MCF 10A (cell line): ENCODE data around the gene PNMA6F. TPM values are rescaled to one million over a fixed set of nuclear protein-coding genes. Genes with fewer than 3 reads are reported as not detected.
A peak's percentile ranks its signal among the peaks of the same experiment; 100 is the strongest.
"Not testable (repeated sequence)": the region's sequence is repeated elsewhere in the genome, so short reads cannot be mapped to it uniquely, and the experiment has no call there.

ENCODE experiments used
- BruUV-seq: library from RNA; stranded (reverse); fragments of 400-500 nt; replicated peaks from 2 replicates; lab custom pipeline; 2021; lab: Mats Ljungman, UMichigan
- CTCF ChIA-PET: fragments of 300-600 bp; sonication (Branson Sonifier 250); formaldehyde crosslinking; extraction: SDS; loops from one replicate; lab custom pipeline; 2021; ENCODE audit warnings: antibody characterized with exemption, inconsistent platforms; lab: Yijun Ruan, JAX
- POLR2A ChIA-PET: fragments of 300-600, 350-650 bp; sonication (Branson Sonifier 250); formaldehyde crosslinking; extraction: SDS; loops from one replicate; lab custom pipeline; 2020; ENCODE audit warnings: antibody characterized with exemption, inconsistent platforms; lab: Yijun Ruan, JAX
- DNase-seq: peaks from one replicate; pipeline ENCODE4 v3.0.0-alpha.2; 2018; ENCODE audit not compliant: unreplicated experiment
- H3K27ac Mint-ChIP-seq: one replicate; pipeline ENCODE4 v1.8.0; 2022; ENCODE audit warnings: mild to moderate bottlenecking, low read depth, mixed read lengths; ENCODE audit not compliant: unreplicated experiment
- H3K27me3 Mint-ChIP-seq: one replicate; pipeline ENCODE4 v1.8.0; 2022; ENCODE audit warnings: mixed read lengths; ENCODE audit not compliant: insufficient read depth, unreplicated experiment
- H3K36me3 Mint-ChIP-seq: one replicate; pipeline ENCODE4 v1.8.0; 2022; ENCODE audit warnings: mild to moderate bottlenecking, moderate library complexity, mixed read lengths; ENCODE audit not compliant: insufficient read depth, unreplicated experiment
- H3K4me1 Mint-ChIP-seq: one replicate; pipeline ENCODE4 v1.8.0; 2022; ENCODE audit warnings: mixed read lengths; ENCODE audit not compliant: insufficient read depth, unreplicated experiment
- H3K4me3 Mint-ChIP-seq: one replicate; pipeline ENCODE4 v1.8.0; 2022; ENCODE audit warnings: mild to moderate bottlenecking, moderate library complexity, mixed read lengths; ENCODE audit not compliant: unreplicated experiment
- H3K9me3 Mint-ChIP-seq: one replicate; pipeline ENCODE4 v1.8.0; 2022; ENCODE audit warnings: mixed read lengths; ENCODE audit not compliant: unreplicated experiment
- intact Hi-C: fragments of 100-400 bp; cut with micrococcal nuclease; formaldehyde crosslinking; loops from 2 replicates; pipeline ENCODE4 v1.14.1; 2022
- total RNA-seq: library from RNA; stranded (reverse); gene quantifications from 2 replicates; pipeline ENCODE4 v1.2.3, GENCODE V29; 2022
- TF ChIP-seq, protein P1 (sequence below): fragments of 200-600 bp; IDR thresholded peaks from one replicate; pipeline ENCODE4 v1.8.0; 2022; ENCODE audit warnings: antibody characterized with exemption, mild to moderate bottlenecking; ENCODE audit not compliant: unreplicated experiment

Gene PNMA6F
- total RNA-seq, 1 experiment from 2014 or later = not detected

DNA sequence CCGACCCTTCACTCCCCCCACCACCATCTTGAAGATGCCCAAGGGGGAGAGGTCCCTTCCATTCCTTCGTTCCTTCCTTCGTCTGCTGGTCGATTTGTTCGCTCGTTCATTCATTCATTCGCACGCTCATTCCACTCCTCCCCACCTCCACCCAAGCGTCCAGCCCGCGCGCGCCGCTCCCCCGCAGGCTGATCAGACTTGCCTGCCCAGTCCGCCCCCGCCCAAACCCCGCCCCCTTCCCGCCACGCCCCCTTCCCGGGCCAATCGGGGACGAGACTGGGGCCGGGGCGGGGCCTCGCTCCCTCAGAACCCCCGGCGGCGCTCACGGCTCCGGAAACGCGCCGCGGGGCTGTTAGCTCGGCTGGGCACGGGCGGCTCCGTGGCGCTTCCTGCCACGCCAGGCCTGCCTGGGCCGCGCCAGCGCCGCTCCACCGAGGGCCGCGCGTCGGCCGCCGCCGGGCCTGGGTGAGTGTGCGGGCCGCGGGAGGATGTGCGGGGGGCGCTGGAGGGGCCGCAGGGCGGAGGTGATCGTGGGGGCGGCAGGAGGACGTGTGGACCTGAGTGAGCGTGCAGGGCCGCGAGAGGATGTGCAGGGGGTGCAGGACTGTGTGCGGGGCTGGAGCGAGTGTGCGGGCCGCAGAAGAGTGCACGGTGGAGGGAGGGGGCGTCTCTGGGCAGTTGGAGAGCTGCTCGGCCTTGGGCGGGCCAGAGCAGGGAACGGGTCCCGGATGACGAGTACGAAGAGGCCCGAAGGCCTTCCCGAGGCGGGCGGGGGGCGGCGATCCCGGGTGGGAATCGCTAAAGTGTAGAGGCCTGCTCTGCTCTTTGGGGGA lies 12.5 kb upstream of the PNMA6F start, which contains the start of gene ZNF275:
Gene ZNF275 (plus strand): TSS at position 333 of the 833 bp plus-strand sequence. CDS start 2,527 bp downstream, outside the sequence.
- H3K36me3 Mint-ChIP-seq = peaks cover 12% of the 10 kb centered on the region
- TF ChIP-seq, protein P1, sequence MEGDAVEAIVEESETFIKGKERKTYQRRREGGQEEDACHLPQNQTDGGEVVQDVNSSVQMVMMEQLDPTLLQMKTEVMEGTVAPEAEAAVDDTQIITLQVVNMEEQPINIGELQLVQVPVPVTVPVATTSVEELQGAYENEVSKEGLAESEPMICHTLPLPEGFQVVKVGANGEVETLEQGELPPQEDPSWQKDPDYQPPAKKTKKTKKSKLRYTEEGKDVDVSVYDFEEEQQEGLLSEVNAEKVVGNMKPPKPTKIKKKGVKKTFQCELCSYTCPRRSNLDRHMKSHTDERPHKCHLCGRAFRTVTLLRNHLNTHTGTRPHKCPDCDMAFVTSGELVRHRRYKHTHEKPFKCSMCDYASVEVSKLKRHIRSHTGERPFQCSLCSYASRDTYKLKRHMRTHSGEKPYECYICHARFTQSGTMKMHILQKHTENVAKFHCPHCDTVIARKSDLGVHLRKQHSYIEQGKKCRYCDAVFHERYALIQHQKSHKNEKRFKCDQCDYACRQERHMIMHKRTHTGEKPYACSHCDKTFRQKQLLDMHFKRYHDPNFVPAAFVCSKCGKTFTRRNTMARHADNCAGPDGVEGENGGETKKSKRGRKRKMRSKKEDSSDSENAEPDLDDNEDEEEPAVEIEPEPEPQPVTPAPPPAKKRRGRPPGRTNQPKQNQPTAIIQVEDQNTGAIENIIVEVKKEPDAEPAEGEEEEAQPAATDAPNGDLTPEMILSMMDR = no peak
- ChIA-PET POLR2A (interaction anchor here (0.6 to 0.7 kb wide), 3 partner anchors 183 to 503 kb away, joined by 3 to 4 read pairs (median 3); partner anchors contain the start of gene CETN2), CTCF (interaction anchor here (0.6 kb wide), 1 partner anchor 87 kb away, joined by 3 read pairs; no protein-coding TSS in a partner anchor)
- intact Hi-C loops = no loop called here
- peak; percentile 69 for DNase-seq
- peak within 1 kb of the TSS; percentile 90 for H3K27ac Mint-ChIP-seq
- peaks cover 6% of the 10 kb centered on the region for H3K4me1 Mint-ChIP-seq
- no TSS peak for BruUV-seq
- peak within 1 kb of the TSS; percentile 74 for H3K4me3 Mint-ChIP-seq
- no peaks in the 10 kb centered on the region for H3K9me3 Mint-ChIP-seq
- H3K27me3 Mint-ChIP-seq = no peaks in the 10 kb centered on the region

DNA sequence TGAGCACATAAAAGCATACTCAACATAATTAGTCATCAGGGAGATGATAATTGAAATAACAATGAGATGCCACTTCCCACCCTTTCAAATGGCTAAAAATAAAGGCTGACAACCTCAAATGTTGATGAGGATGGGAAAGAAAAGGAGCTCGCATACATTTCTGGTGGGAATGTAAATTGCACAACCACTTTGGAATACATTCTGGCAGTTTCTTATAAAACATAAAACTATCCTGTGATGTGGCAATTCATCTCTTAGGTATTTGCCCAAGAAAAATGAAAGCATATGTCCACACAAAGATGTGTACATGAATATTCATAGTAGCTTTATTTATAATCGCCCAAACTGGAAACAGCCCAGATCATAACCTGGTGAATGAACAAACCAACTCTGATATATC lies 11.7 kb upstream of the PNMA6F start:
- H3K9me3 Mint-ChIP-seq = peaks cover 5% of the 10 kb centered on the region
- peaks cover 6% of the 10 kb centered on the region for H3K27me3 Mint-ChIP-seq
- CTCF ChIA-PET = no interaction called here
- H3K4me1 Mint-ChIP-seq = peaks cover 6% of the 10 kb centered on the region
- DNase-seq = peak; percentile 26
- peaks cover 10% of the 10 kb centered on the region for H3K36me3 Mint-ChIP-seq
- intact Hi-C loops = no loop called here
- TF ChIP-seq, protein P1 = no peak
- H3K27ac Mint-ChIP-seq = no peak overlapping the region
- POLR2A ChIA-PET = no interaction called here
- H3K4me3 Mint-ChIP-seq = peak overlapping the region; percentile 74
- no TSS peak for BruUV-seq

DNA sequence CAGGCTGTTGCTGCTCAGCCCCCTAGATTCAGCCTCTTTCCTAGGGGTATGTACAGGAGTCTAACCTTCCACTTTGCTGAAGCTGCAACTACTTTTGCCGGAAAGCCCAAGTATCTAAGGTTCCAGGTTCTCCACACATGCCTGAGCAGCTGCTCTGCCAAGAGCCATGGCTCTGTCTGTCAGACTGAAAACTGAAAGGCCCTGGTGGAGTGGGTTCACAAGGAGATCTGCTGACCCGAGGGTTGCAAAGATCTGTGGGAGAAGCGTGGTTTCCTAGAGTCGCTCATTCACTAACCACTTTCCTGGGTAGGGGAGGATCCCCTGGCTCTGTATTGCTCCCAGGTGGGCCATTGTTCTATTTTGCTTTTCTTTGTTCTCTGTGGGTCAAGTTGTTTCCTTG lies 6.0 kb upstream of the PNMA6F start:
- no peak for DNase-seq
- peaks cover 28% of the 10 kb centered on the region for H3K9me3 Mint-ChIP-seq
- CTCF ChIA-PET = interaction anchor here (0.6 kb wide), 1 partner anchor 179 kb away, joined by 3 read pairs; no protein-coding TSS in a partner anchor
- H3K4me1 Mint-ChIP-seq = no peaks in the 10 kb centered on the region
- TF ChIP-seq, protein P1 = no peak
- intact Hi-C loops = no loop called here
- H3K27ac Mint-ChIP-seq = no peak overlapping the region
- POLR2A ChIA-PET = no interaction called here
- H3K4me3 Mint-ChIP-seq = no peak overlapping the region
- no peaks in the 10 kb centered on the region for H3K36me3 Mint-ChIP-seq
- peaks cover 52% of the 10 kb centered on the region for H3K27me3 Mint-ChIP-seq
- BruUV-seq = no TSS peak

DNA sequence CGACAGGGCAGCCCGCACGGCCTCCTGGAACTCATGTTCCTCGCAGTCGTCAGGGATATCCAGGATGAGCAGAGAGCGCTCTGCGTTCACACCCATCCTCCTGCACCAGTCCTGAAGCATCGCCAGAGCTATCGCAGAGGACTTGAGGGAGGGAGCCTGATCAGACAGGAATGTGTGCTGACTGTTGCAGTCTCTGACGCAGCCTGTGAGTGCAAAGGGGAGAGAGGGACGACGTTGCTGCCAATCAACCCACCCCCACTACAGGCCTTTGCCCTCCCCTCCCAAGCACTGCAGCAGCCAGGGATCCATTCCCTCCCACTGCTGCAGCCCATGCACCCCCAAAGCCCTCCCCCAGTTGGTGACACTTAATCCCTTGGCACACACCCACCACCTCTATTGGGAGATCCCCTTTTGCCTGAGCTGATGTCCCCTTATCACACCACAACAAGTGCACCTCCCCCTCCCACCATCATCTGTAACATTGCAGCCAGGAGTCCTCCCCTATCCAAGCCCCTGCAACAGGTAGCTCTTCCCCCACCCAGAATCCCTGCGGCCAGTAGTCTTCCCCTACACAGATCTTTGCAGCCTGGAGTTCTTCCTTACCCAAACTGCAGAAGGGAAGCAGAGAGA lies 897 bp downstream of the PNMA6F start:
- POLR2A ChIA-PET = no interaction called here
- no peaks in the 10 kb centered on the region for H3K36me3 Mint-ChIP-seq

DNA sequence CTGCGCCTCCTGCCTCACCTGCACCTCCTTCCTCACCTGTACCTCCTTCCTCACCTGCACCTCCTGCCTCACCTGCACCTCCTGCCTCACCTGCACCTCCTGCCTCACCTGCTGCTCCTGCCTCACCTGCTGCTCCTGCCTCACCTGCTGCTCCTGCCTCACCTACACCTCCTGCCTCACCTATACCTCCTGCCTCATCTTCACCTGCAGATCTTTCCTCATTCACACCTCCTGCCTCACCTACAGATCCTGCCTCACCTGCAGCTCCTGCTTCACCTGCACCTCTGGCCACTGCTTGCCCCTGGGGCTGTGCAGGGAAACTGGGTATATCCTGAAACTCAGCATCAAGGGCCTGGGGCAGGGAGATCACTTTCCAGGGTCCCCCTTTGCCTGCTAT lies 1.5 kb downstream of the PNMA6F start:
- POLR2A ChIA-PET, intact Hi-C loops, H3K4me1 Mint-ChIP-seq, DNase-seq, H3K36me3 Mint-ChIP-seq, BruUV-seq, H3K4me3 Mint-ChIP-seq, CTCF ChIA-PET, H3K27ac Mint-ChIP-seq: not testable (repeated sequence)
- Mint-ChIP-seq H3K9me3 (peaks cover 11% of the 10 kb centered on the region), H3K27me3 (peaks cover 22% of the 10 kb centered on the region)

More for the DNA sequence above, 897 bp downstream of the PNMA6F start:
- peaks cover 18% of the 10 kb centered on the region for H3K9me3 Mint-ChIP-seq
- no TSS peak for BruUV-seq
- TF ChIP-seq, protein P1 = no peak
- peaks cover 24% of the 10 kb centered on the region for H3K27me3 Mint-ChIP-seq
- no peaks in the 10 kb centered on the region for H3K4me1 Mint-ChIP-seq
- no peak overlapping the region for H3K4me3 Mint-ChIP-seq
- intact Hi-C loops = no loop called here
- CTCF ChIA-PET = no interaction called here
- no peak for DNase-seq
- H3K27ac Mint-ChIP-seq = no peak overlapping the region
